HepG2 (cell line): ENCODE measurements around the gene ZBTB7B. TPM values are rescaled to one million over a fixed set of nuclear protein-coding genes. Genes with fewer than 3 reads are reported as not detected.

Source experiments
- MEIS2 ChIP-seq: sonication (generic); formaldehyde crosslinking; IDR thresholded peaks from 2 replicates; pipeline ENCODE4 v1.9.0; 2021; ENCODE audit warnings: mild to moderate bottlenecking, missing genetic modification reagents
- NR1H2 ChIP-seq: sonication (generic); formaldehyde crosslinking; IDR thresholded peaks from 2 replicates; pipeline ENCODE4 v1.8.1; 2022; ENCODE audit warnings: low read depth, missing genetic modification reagents, borderline replicate concordance
- POLR2AphosphoS5 ChIP-seq: IDR thresholded peaks from 2 replicates; pipeline ENCODE4 v1.6.1; 2012; ENCODE audit warnings: low read depth, low read length
- REXO4 ChIP-seq: sonication (generic); formaldehyde crosslinking; IDR thresholded peaks from 2 replicates; pipeline ENCODE4 v1.8.0; 2022; ENCODE audit warnings: missing genetic modification reagents, mild to moderate bottlenecking, borderline replicate concordance
- ZBTB1 ChIP-seq: sonication (generic); formaldehyde crosslinking; IDR thresholded peaks from 2 replicates; pipeline ENCODE4 v1.4.0; 2020; ENCODE audit warnings: missing genetic modification reagents, borderline replicate concordance
- ZNF160 ChIP-seq: sonication (generic); formaldehyde crosslinking; IDR thresholded peaks from 2 replicates; pipeline ENCODE4 v1.8.0; 2022; ENCODE audit warnings: mild to moderate bottlenecking, inconsistent platforms, missing genetic modification reagents
- ZNF282 ChIP-seq: fragments of 450-650 bp; IDR thresholded peaks from 2 replicates; pipeline ENCODE4 v1.6.1; 2018; ENCODE audit not compliant: partially characterized antibody
- ZNF557 ChIP-seq: sonication (generic); formaldehyde crosslinking; IDR thresholded peaks from 2 replicates; pipeline ENCODE4 v1.4.0; 2020; ENCODE audit warnings: missing genetic modification reagents
- ZNF644 ChIP-seq: IDR thresholded peaks from 2 replicates; pipeline ENCODE4 v1.6.1; 2016; ENCODE audit warnings: low read depth
- ZNF709 ChIP-seq: sonication (generic); formaldehyde crosslinking; IDR thresholded peaks from 2 replicates; pipeline ENCODE4 v1.5.0; 2020; ENCODE audit warnings: mild to moderate bottlenecking, missing genetic modification reagents
- ZNF775 ChIP-seq: sonication (generic); formaldehyde crosslinking; IDR thresholded peaks from 2 replicates; pipeline ENCODE4 v1.4.0; 2020; ENCODE audit warnings: missing genetic modification reagents, mild to moderate bottlenecking, moderate library complexity, borderline replicate concordance
- polyA plus RNA-seq, 8 experiments: library from polyadenylated mRNA; depleted of rRNA in 3 of 8; stranded (reverse) in 7 of 8; unstranded in 1 of 8; fragments of >200 nt; fragmentation: Illumina TruSeq in 4 of 8; extraction: Trizol in 4 of 8; gene quantifications; 2 replicates each; pipeline versions ENCODE4 v1.2.1 to v1.2.3, GENCODE V29; 2011 to 2016; ENCODE audit warnings: low read depth in 4 of 8, missing spikeins in 1 of 8, mixed read lengths in 1 of 8; ENCODE audit not compliant: insufficient read depth in 1 of 8
- total RNA-seq, 5 experiments: library from RNA; depleted of rRNA; stranded (reverse); fragments of >200 nt; fragmentation: Illumina TruSeq; extraction: Trizol; gene quantifications; 2 replicates each; pipeline ENCODE4 v1.2.3, GENCODE V29; 2016; ENCODE audit warnings: low read depth in 1 of 5
- TF ChIP-seq, protein P1 (sequence below): sonication (generic); formaldehyde crosslinking; IDR thresholded peaks from 2 replicates; pipeline ENCODE4 v1.9.0; 2021; ENCODE audit warnings: mild to moderate bottlenecking, missing genetic modification reagents
- TF ChIP-seq, protein P2 (sequence below): sonication (generic); formaldehyde crosslinking; IDR thresholded peaks from 2 replicates; pipeline ENCODE4 v1.8.0; 2022; ENCODE audit warnings: mild to moderate bottlenecking, missing genetic modification reagents
- TF ChIP-seq, protein P3 (sequence below): sonication (generic); formaldehyde crosslinking; IDR thresholded peaks from 2 replicates; pipeline ENCODE4 v1.4.0; 2020; ENCODE audit warnings: missing genetic modification reagents, borderline replicate concordance
- TF ChIP-seq, protein P4 (sequence below), 2 experiments: IDR thresholded peaks; 2 replicates each; pipeline ENCODE4 v1.6.1; 2011 to 2012; ENCODE audit warnings: low read length in 2 of 2, borderline replicate concordance in 1 of 2, low read depth in 1 of 2, mild to moderate bottlenecking in 1 of 2, moderate library complexity in 1 of 2

The ZBTB7B gene
- total and polyA plus RNA-seq, 2 of the 13 experiments (the other 11 are each of a cell fraction or from before 2014, with no cell fraction given): 15.5 to 17.5 TPM

DNA sequence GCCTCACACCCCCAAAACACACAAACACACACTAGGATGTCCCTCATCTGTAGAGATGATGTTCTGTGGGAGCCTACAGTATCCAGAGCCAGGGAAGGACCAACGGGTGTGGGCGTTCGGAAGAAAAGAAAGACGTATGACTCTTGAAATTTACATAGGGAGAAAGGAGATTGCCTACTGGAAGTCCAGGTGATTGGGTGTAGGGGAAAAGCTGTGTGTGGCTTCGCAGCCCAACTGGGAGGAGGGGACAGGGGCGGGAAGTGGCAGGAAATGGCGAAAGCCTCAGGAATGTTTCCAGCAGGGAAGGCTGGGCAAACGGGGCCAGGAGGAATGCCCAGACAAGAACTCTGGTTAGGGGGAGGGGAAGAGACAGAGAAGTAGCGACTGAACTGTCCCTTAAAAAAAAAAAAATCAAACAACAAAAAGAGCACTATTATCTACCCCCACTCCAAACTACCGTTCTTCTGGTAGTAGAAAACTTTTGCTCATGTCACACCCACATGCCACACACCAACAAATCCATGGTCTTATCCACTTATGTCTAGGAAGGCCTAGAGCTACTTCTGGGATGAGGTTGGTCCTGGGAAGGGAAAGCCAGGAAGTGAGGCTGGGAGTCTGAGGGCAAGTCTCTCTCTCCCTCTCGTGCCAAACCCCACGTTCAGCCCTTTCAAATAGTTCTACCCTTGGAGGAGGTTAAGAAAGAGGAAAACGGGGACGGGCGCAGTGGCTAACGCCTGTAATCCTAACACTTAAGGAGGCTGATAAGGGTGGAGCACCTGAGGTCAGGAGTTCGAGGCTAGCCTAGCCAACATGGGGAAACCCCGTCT lies 29.9 kb upstream of the ZBTB7B start (continued):
- TF ChIP-seq, protein P1, sequence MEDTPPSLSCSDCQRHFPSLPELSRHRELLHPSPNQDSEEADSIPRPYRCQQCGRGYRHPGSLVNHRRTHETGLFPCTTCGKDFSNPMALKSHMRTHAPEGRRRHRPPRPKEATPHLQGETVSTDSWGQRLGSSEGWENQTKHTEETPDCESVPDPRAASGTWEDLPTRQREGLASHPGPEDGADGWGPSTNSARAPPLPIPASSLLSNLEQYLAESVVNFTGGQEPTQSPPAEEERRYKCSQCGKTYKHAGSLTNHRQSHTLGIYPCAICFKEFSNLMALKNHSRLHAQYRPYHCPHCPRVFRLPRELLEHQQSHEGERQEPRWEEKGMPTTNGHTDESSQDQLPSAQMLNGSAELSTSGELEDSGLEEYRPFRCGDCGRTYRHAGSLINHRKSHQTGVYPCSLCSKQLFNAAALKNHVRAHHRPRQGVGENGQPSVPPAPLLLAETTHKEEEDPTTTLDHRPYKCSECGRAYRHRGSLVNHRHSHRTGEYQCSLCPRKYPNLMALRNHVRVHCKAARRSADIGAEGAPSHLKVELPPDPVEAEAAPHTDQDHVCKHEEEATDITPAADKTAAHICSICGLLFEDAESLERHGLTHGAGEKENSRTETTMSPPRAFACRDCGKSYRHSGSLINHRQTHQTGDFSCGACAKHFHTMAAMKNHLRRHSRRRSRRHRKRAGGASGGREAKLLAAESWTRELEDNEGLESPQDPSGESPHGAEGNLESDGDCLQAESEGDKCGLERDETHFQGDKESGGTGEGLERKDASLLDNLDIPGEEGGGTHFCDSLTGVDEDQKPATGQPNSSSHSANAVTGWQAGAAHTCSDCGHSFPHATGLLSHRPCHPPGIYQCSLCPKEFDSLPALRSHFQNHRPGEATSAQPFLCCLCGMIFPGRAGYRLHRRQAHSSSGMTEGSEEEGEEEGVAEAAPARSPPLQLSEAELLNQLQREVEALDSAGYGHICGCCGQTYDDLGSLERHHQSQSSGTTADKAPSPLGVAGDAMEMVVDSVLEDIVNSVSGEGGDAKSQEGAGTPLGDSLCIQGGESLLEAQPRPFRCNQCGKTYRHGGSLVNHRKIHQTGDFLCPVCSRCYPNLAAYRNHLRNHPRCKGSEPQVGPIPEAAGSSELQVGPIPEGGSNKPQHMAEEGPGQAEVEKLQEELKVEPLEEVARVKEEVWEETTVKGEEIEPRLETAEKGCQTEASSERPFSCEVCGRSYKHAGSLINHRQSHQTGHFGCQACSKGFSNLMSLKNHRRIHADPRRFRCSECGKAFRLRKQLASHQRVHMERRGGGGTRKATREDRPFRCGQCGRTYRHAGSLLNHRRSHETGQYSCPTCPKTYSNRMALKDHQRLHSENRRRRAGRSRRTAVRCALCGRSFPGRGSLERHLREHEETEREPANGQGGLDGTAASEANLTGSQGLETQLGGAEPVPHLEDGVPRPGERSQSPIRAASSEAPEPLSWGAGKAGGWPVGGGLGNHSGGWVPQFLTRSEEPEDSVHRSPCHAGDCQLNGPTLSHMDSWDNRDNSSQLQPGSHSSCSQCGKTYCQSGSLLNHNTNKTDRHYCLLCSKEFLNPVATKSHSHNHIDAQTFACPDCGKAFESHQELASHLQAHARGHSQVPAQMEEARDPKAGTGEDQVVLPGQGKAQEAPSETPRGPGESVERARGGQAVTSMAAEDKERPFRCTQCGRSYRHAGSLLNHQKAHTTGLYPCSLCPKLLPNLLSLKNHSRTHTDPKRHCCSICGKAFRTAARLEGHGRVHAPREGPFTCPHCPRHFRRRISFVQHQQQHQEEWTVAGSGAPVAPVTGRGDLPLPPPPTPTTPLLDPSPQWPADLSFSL: no peak
- TF ChIP-seq REXO4 (CRISPR knock-in tag) (no peak), ZNF644 (CRISPR knock-in tag) (peak; percentile 22; the same call in 1 of the 2 replicates), POLR2AphosphoS5 (peak; percentile 69), ZNF709 (no peak), ZNF282 (no peak), NR1H2 (no peak), ZNF775 (CRISPR knock-in tag) (no peak), ZNF160 (CRISPR knock-in tag) (0 out of 2 replicates have a peak, but pooled peaks have one; percentile 6), ZBTB1 (CRISPR knock-in tag) (no peak), MEIS2 (CRISPR knock-in tag) (no peak), ZNF557 (CRISPR knock-in tag) (0 out of 2 replicates have a peak, but pooled peaks have one; percentile 72)
- TF ChIP-seq, protein P2, sequence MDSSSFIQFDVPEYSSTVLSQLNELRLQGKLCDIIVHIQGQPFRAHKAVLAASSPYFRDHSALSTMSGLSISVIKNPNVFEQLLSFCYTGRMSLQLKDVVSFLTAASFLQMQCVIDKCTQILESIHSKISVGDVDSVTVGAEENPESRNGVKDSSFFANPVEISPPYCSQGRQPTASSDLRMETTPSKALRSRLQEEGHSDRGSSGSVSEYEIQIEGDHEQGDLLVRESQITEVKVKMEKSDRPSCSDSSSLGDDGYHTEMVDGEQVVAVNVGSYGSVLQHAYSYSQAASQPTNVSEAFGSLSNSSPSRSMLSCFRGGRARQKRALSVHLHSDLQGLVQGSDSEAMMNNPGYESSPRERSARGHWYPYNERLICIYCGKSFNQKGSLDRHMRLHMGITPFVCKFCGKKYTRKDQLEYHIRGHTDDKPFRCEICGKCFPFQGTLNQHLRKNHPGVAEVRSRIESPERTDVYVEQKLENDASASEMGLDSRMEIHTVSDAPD (CRISPR knock-in tag): 0 out of 2 replicates have a peak, but pooled peaks have one; percentile 30
- TF ChIP-seq, protein P3, sequence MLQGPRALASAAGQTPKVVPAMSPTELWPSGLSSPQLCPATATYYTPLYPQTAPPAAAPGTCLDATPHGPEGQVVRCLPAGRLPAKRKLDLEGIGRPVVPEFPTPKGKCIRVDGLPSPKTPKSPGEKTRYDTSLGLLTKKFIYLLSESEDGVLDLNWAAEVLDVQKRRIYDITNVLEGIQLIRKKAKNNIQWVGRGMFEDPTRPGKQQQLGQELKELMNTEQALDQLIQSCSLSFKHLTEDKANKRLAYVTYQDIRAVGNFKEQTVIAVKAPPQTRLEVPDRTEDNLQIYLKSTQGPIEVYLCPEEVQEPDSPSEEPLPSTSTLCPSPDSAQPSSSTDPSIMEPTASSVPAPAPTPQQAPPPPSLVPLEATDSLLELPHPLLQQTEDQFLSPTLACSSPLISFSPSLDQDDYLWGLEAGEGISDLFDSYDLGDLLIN (CRISPR knock-in tag): 0 out of 2 replicates have a peak, but pooled peaks have one; percentile 42
- TF ChIP-seq, protein P4, sequence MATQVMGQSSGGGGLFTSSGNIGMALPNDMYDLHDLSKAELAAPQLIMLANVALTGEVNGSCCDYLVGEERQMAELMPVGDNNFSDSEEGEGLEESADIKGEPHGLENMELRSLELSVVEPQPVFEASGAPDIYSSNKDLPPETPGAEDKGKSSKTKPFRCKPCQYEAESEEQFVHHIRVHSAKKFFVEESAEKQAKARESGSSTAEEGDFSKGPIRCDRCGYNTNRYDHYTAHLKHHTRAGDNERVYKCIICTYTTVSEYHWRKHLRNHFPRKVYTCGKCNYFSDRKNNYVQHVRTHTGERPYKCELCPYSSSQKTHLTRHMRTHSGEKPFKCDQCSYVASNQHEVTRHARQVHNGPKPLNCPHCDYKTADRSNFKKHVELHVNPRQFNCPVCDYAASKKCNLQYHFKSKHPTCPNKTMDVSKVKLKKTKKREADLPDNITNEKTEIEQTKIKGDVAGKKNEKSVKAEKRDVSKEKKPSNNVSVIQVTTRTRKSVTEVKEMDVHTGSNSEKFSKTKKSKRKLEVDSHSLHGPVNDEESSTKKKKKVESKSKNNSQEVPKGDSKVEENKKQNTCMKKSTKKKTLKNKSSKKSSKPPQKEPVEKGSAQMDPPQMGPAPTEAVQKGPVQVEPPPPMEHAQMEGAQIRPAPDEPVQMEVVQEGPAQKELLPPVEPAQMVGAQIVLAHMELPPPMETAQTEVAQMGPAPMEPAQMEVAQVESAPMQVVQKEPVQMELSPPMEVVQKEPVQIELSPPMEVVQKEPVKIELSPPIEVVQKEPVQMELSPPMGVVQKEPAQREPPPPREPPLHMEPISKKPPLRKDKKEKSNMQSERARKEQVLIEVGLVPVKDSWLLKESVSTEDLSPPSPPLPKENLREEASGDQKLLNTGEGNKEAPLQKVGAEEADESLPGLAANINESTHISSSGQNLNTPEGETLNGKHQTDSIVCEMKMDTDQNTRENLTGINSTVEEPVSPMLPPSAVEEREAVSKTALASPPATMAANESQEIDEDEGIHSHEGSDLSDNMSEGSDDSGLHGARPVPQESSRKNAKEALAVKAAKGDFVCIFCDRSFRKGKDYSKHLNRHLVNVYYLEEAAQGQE (IDR thresholded peaks at IDR 0.05; ENCODE audit: borderline replicate concordance in 1 of 2, low read depth in 1 of 2, low read length in 2 of 2): no peak
